ENCODE data around the gene PMIS2.

Gene PMIS2

GRCh38 chr19:35585848-35586247, at the start of gene PMIS2:
Gene PMIS2 (plus strand): TSS chr19:35586173. CDS start chr19:35586260, 87 bp downstream.
- no peak for DNase-seq (ENCODE audit: low spot score)

- no peak for DNase-seq (ENCODE audit: low spot score)
Measured at GRCh38 chr19:35539314-35539713, 46.7 kb upstream of the PMIS2 start.

GRCh38 chr19:35539850-35540249, 46.1 kb upstream of the PMIS2 start:
- no peak for DNase-seq (ENCODE audit: low spot score)

GRCh38 chr19:35540356-35540927, 45.5 kb upstream of the PMIS2 start:
- DNase-seq (ENCODE audit: low spot score) = no peak

- no peak for DNase-seq (ENCODE audit: low spot score)
Measured at GRCh38 chr19:35542209-35542608, 43.8 kb upstream of the PMIS2 start.

- DNase-seq (ENCODE audit: low spot score) = no peak
Measured at GRCh38 chr19:35543280-35544109, 42.5 kb upstream of the PMIS2 start.

GRCh38 chr19:35544110-35544802, 41.7 kb upstream of the PMIS2 start:
- no peak for DNase-seq (ENCODE audit: low spot score)

- peak; percentile 73 for DNase-seq (ENCODE audit: low spot score)
Measured at GRCh38 chr19:35545001-35545854, 40.7 kb upstream of the PMIS2 start, which contains the start of gene TMEM147. Gene TMEM147 (plus strand): TSS chr19:35545626. CDS start chr19:35545740, 114 bp downstream.

- peak; percentile 16 for DNase-seq (ENCODE audit: low spot score)
Measured at GRCh38 chr19:35545855-35546381, 40.1 kb upstream of the PMIS2 start.

- DNase-seq (ENCODE audit: low spot score) = no peak
Measured at GRCh38 chr19:35546532-35546931, 39.4 kb upstream of the PMIS2 start.

GRCh38 chr19:35549174-35549788, 36.7 kb upstream of the PMIS2 start:
- DNase-seq (ENCODE audit: low spot score) = peak; percentile 68

GRCh38 chr19:35549879-35550523, 36.0 kb upstream of the PMIS2 start:
- no peak for DNase-seq (ENCODE audit: low spot score)

GRCh38 chr19:35551091-35551810, 34.7 kb upstream of the PMIS2 start:
- no peak for DNase-seq (ENCODE audit: low spot score)

GRCh38 chr19:35552534-35553384, 33.2 kb upstream of the PMIS2 start:
- DNase-seq (ENCODE audit: low spot score) = no peak

- DNase-seq (ENCODE audit: low spot score) = no peak
Measured at GRCh38 chr19:35553385-35554000, 32.5 kb upstream of the PMIS2 start.

GRCh38 chr19:35554076-35554475, 31.9 kb upstream of the PMIS2 start:
- DNase-seq (ENCODE audit: low spot score) = no peak

GRCh38 chr19:35555301-35556005, 30.5 kb upstream of the PMIS2 start:
- DNase-seq (ENCODE audit: low spot score) = no peak

GRCh38 chr19:35556025-35556590, 29.9 kb upstream of the PMIS2 start:
- DNase-seq (ENCODE audit: low spot score) = no peak
